Common myeloid progenitor, CD34-positive (primary cell): ENCODE measurements around the gene FASLG.

Source experiments
- CTCF ChIA-PET: fragments of 350-600 bp; sonication (Branson Sonifier 250); formaldehyde crosslinking; loops from one replicate; lab custom pipeline; 2021; ENCODE audit warnings: antibody characterized with exemption; lab: Charles Lee
- POLR2A ChIA-PET: fragments of 350-600 bp; sonication (Branson Sonifier 250); formaldehyde crosslinking; loops from one replicate; lab custom pipeline; 2021; ENCODE audit warnings: antibody characterized with exemption; lab: Charles Lee
- DNase-seq, 3 donors: peaks; one replicate each; pipeline versions ENCODE4 v3.0.0 to v3.0.0-alpha.2; 2013
- H3K27ac ChIP-seq, 2 experiments: 1 replicate in 1 of 2; 2 replicates in 1 of 2; pipeline ENCODE4 v1.7.0; 2013; ENCODE audit warnings: inconsistent platforms in 2 of 2, low read length in 2 of 2, mild to moderate bottlenecking in 2 of 2, low read depth in 1 of 2, moderate library complexity in 1 of 2; ENCODE audit not compliant: severe bottlenecking in 2 of 2, insufficient read depth in 1 of 2, poor library complexity in 1 of 2
- H3K27me3 ChIP-seq, 5 experiments: replicated peaks in 2 of 5; 1 replicate in 3 of 5; 2 replicates in 2 of 5; pipeline versions ENCODE4 v1.6.1 to v1.7.0; 2013; ENCODE audit warnings: low read length in 4 of 5, mild to moderate bottlenecking in 2 of 5, moderate library complexity in 2 of 5, inconsistent platforms in 1 of 5; ENCODE audit not compliant: insufficient read depth in 5 of 5, control insufficient read depth in 4 of 5
- H3K36me3 ChIP-seq, 4 experiments: 1 replicate in 2 of 4; 2 replicates in 2 of 4; pipeline versions ENCODE4 v1.6.1 to v1.7.0; 2013; ENCODE audit warnings: low read length in 3 of 4, control low read depth in 1 of 4, mild to moderate bottlenecking in 1 of 4; ENCODE audit not compliant: control insufficient read depth in 4 of 4, insufficient read depth in 4 of 4
- H3K4me1 ChIP-seq, 4 experiments: 1 replicate in 3 of 4; 2 replicates in 1 of 4; pipeline versions ENCODE4 v1.6.1 to v1.7.1; 2013; ENCODE audit warnings: low read length in 3 of 4, mild to moderate bottlenecking in 3 of 4, control low read depth in 1 of 4, inconsistent platforms in 1 of 4, moderate library complexity in 1 of 4; ENCODE audit not compliant: control insufficient read depth in 4 of 4, insufficient read depth in 4 of 4; ENCODE audit errors: control extremely low read depth in 1 of 4
- H3K4me3 ChIP-seq, 7 experiments: 1 replicate in 4 of 7; 2 replicates in 3 of 7; pipeline versions ENCODE4 v1.5.1 to v1.7.0; 2013; ENCODE audit warnings: mild to moderate bottlenecking in 7 of 7, low read length in 6 of 7, moderate library complexity in 6 of 7, inconsistent platforms in 2 of 7, low read depth in 2 of 7, control low read depth in 1 of 7; ENCODE audit not compliant: insufficient read depth in 4 of 7, control insufficient read depth in 1 of 7; ENCODE audit errors: extremely low read depth in 1 of 7
- H3K9me3 ChIP-seq, 5 experiments: 1 replicate in 4 of 5; 2 replicates in 1 of 5; pipeline versions ENCODE4 v1.6.1 to v1.7.1; 2013; ENCODE audit warnings: low read length in 4 of 5, mild to moderate bottlenecking in 2 of 5, inconsistent platforms in 1 of 5, low read depth in 1 of 5, moderate library complexity in 1 of 5; ENCODE audit not compliant: control insufficient read depth in 4 of 5, insufficient read depth in 2 of 5; ENCODE audit errors: control extremely low read depth in 1 of 5
- WGBS: methylation state at CpG from one replicate; pipeline ENCODE4 v1.1.5; 2013; ENCODE audit not compliant: insufficient coverage; 5-methylcytosine and 5-hydroxymethylcytosine counted together

The FASLG gene

DNA sequence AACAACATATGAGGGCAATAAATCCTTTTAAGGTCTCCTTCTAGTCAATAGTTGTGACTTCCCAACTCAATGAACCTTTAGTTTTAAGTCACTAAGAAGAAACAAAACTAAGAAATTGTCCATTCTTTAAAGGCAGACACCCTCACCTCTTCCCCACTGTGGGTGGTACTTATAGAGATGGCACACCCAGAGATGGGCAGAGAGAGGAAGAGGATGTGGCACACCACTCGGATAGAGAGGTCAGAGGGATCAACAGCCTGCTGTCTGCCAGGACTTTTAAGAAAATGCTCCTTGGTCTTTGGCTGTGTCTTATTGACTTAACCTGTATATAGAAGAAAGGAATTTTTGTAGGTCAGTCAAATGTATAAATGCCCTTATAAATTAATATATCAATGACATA, 45.1 kb downstream of the FASLG start:
- H3K36me3 ChIP-seq: no peaks in the 10 kb centered on the region
- ChIA-PET CTCF (interaction anchor here (1.8 kb wide), 1 partner anchor 13 kb away, joined by 4 read pairs; no protein-coding TSS in a partner anchor), POLR2A (no interaction called here)
- H3K4me1 ChIP-seq: peaks cover 9 to 46% (median 37%) of the 10 kb centered on the region in 4 experiments
- H3K27ac ChIP-seq: no peak overlapping the region
- no CpG with 5 or more reads among the region's 1 CpG for WGBS
- no peaks in the 10 kb centered on the region for H3K9me3 ChIP-seq
- no peak for DNase-seq
- no peak overlapping the region for H3K4me3 ChIP-seq
- no peaks in the 10 kb centered on the region for H3K27me3 ChIP-seq

DNA sequence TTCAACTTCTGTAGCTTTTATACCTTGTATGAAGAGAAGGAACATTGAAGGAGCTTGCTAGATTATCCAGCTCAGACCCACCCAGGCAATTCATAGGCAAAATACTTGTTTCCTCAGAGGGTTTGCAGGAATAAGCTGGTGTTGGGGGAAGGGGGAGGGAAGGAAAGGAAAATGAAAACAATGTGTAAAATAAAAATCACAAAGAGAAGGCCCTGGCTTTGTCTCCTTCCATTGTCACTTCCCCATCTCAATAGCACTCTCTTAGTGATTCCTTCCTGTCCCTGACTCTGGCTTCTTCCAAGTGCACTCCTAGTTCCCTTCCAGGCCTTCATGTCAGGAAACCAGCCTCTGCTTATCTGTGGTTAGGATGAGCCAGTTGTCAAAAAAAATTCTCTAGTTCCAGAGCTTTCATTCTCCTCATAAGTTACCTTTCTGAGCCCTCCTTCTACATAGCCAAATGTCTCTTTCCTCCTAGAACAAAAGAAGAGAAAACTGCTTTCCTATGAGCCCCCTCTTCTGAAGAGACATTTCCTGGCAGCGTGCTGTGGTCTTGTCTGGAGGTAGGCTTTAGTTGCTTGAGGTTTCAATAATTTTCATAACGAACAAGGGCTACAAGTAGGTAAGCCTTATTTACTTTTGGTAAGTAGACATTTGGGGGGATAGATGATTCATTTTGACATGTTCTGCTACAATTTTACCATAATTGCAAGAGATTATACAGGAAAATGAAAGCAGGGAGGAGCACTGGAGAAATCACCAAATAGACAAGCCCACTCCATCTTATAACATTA, 45.7 kb downstream of the FASLG start:
- no peak overlapping the region for H3K4me3 ChIP-seq
- no CpG with 5 or more reads among the region's 2 CpGs for WGBS
- ChIA-PET CTCF (interaction anchor here (1.2 to 1.8 kb wide), 2 partner anchors 13 to 15 kb away, joined by 4 to 5 read pairs; no protein-coding TSS in a partner anchor), POLR2A (interaction anchor here (0.5 to 0.6 kb wide), 2 partner anchors 15 to 1176 kb away, joined by 3 to 5 read pairs; no protein-coding TSS in a partner anchor)
- H3K27ac ChIP-seq: no peak overlapping the region
- no peaks in the 10 kb centered on the region for H3K27me3 ChIP-seq
- H3K4me1 ChIP-seq: peaks cover 4 to 40% (median 31%) of the 10 kb centered on the region in 4 experiments
- H3K9me3 ChIP-seq: no peaks in the 10 kb centered on the region
- no peaks in the 10 kb centered on the region for H3K36me3 ChIP-seq
- peak in 2 of 3 donors; percentile 13 to 22 for DNase-seq

DNA sequence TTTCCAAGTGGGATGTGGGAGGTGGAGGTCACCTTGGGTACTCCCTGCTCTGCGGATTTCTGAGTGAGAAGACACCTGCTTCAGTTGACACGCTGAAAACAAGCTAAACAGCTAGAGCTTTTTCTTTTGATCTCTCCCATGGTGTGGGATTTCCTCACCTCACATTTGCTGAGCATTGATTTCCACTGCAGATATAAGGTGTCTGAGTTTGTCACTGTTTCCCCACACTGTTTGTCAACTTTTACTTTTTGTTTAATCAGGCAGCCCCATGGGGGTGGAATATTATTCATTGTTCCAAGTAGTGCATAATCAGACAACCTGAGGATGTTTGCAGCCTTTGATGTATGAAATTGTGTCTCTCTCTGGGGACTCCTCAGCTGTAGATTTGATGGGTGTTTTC, 49.5 kb downstream of the FASLG start:
- CTCF ChIA-PET: interaction anchor here (0.8 to 1.1 kb wide), 2 partner anchors 11 to 101 kb away, joined by 3 read pairs; no protein-coding TSS in a partner anchor
- H3K27ac ChIP-seq: no peak overlapping the region

DNA sequence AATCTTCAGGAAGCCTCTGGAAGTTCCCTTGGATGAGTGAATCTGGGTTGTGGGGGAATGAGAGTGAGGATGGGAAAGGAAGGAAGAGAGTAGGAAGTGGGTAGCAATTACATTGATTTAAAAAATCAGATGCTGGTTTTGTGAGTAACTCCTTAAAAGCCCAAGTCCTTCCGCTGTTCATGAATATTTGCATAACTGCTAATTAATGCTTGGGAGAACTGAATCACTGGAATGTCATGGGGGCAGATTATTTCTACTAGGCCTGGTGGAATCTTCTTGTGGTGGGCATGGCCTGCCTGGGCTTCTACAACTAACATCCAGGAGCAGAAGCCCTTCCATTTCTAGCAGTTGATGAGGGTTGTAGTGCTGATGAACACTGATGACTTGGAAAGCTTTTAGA, 52.7 kb downstream of the FASLG start:
- no CpG with 5 or more reads among the region's 1 CpG for WGBS
- Histone ChIP-seq H3K4me1 (no peaks in the 10 kb centered on the region), H3K4me3 (no peak overlapping the region), H3K36me3 (no peaks in the 10 kb centered on the region), H3K27me3 (no peaks in the 10 kb centered on the region), H3K27ac (no peak overlapping the region), H3K9me3 (no peaks in the 10 kb centered on the region)
- ChIA-PET CTCF (interaction anchor here (1.1 to 1.6 kb wide), 2 partner anchors 9 to 32 kb away, joined by 3 to 6 read pairs; no protein-coding TSS in a partner anchor), POLR2A (no interaction called here)
- no peak for DNase-seq

More for the DNA sequence above, 49.5 kb downstream of the FASLG start:
- no peak overlapping the region for H3K4me3 ChIP-seq
- H3K36me3 ChIP-seq: no peaks in the 10 kb centered on the region
- DNase-seq: no peak
- H3K27me3 ChIP-seq: no peaks in the 10 kb centered on the region
- POLR2A ChIA-PET: no interaction called here
- peaks cover 0 to 16% (median 15%) of the 10 kb centered on the region in 4 experiments for H3K4me1 ChIP-seq
- no peaks in the 10 kb centered on the region for H3K9me3 ChIP-seq
- WGBS: 100% methylated on average over 2 of the region's 2 CpGs

DNA sequence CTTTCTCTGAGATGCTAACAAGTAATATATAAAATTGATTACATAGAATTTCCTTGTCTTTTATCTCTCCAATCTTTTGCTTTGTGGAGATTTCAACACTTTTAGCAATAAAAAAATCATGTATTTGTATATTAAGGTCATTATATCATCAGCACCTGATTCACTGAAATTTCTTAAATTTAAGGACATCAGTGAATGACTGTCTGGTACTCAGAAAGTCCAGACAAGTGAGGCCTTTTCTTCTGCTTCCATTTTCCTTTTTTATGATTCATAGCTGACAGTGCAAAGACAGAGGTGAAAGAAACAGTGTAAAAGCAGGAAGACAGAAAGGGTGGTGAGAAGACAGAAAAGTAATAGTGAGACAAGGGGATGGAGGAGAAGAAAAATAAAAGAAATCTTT, 54.6 kb downstream of the FASLG start:
- Histone ChIP-seq H3K27ac (no peak overlapping the region), H3K4me3 (no peak overlapping the region), H3K36me3 (no peaks in the 10 kb centered on the region), H3K27me3 (no peaks in the 10 kb centered on the region), H3K4me1 (peaks cover 0 to 7% (median 0%) of the 10 kb centered on the region in 4 experiments), H3K9me3 (no peaks in the 10 kb centered on the region)
- POLR2A ChIA-PET: no interaction called here
- DNase-seq: no peak
- CTCF ChIA-PET: interaction anchor here (0.6 to 2.3 kb wide), 5 partner anchors 8 to 103 kb away, joined by 3 to 10 read pairs (median 7); no protein-coding TSS in a partner anchor
